ENCODE data around the gene TBC1D23.

DNA sequence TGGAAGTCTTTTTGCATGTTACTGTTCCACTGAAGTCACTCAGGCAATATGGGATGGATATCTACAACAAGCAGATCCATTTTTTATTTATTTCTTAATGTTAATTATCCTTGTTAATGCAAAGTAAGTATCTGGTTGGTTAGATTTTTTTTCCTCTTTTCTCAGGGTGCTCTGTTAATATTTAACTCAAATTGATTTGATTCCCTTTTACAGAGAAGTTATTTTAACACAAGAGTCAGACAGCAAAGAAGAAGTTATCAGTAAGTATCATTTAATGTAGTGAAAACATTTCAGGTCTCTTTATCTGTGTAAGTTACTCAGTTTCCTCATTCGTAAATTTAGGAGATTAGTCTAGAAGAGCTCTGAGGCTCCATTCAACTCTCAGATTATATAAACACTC lies 34.3 kb downstream of the TBC1D23 start:
- no peak for TF ChIP-seq CTCF (IDR thresholded peaks at IDR 0.05; ENCODE audit: low read depth, low read length, missing input control)
- TF ChIP-seq RXRA (IDR thresholded peaks at IDR 0.05), result no peak
- no peak for TF ChIP-seq MAX (IDR thresholded peaks at IDR 0.05)
- TF ChIP-seq REST (IDR thresholded peaks at IDR 0.05), result no peak
- no peak for TF ChIP-seq GABPA (IDR thresholded peaks at IDR 0.05 in 1 of 2, conservative IDR thresholded peaks at IDR 0.05 in 1 of 2)
- TF ChIP-seq YY1 (IDR thresholded peaks at IDR 0.05), result no peak
- TF ChIP-seq JUND (IDR thresholded peaks at IDR 0.05), result no peak

Data from liver (tissue), 3 donors.